Stimulated activated CD4-positive, alpha-beta T cell treated with anti-CD3 and anti-CD28 coated beads, TNF-alpha, amount 100 ng/mL, for 24 hours (primary cell): Measurements from ENCODE around the gene ALX3.
"Not testable (repeated sequence)": the region's sequence is repeated elsewhere in the genome, so short reads cannot be mapped to it uniquely, and the experiment has no call there.

Experiments
- DNase-seq, 3 experiments: peaks; one replicate each; pipeline ENCODE4 v3.0.0-alpha.2; 2020; ENCODE audit warnings: low read depth in 3 of 3

ALX3 gene

GRCh38 chr1:110089561-110090275, 19.2 kb upstream of the ALX3 start:
- DNase-seq: no peak

GRCh38 chr1:110088739-110089316, 18.4 kb upstream of the ALX3 start:
- DNase-seq: no peak

GRCh38 chr1:110087812-110088738, 17.6 kb upstream of the ALX3 start:
- peak; percentile 25 to 28 (median 28) for DNase-seq

- DNase-seq: no peak
Measured at GRCh38 chr1:110086961-110087360, 16.5 kb upstream of the ALX3 start.

GRCh38 chr1:110085671-110086070, 15.2 kb upstream of the ALX3 start:
- no peak for DNase-seq

GRCh38 chr1:110084227-110085078, 14.0 kb upstream of the ALX3 start:
- DNase-seq: peak in 1 of 3 experiments; percentile 23

GRCh38 chr1:110083866-110084226, 13.4 kb upstream of the ALX3 start:
- no peak for DNase-seq

- DNase-seq: no peak
Measured at GRCh38 chr1:110083061-110083865, 12.8 kb upstream of the ALX3 start.

- DNase-seq: no peak
Measured at GRCh38 chr1:110082477-110082876, 12.0 kb upstream of the ALX3 start.

- DNase-seq: no peak
Measured at GRCh38 chr1:110081061-110081460, 10.6 kb upstream of the ALX3 start.

- not testable (repeated sequence) for DNase-seq
Measured at GRCh38 chr1:110079995-110080394, 9.5 kb upstream of the ALX3 start.

- DNase-seq: no peak
Measured at GRCh38 chr1:110076789-110077500, 6.5 kb upstream of the ALX3 start.

- DNase-seq: no peak
Measured at GRCh38 chr1:110074166-110074565, 3.7 kb upstream of the ALX3 start.

GRCh38 chr1:110070282-110070669, 196 bp downstream of the ALX3 start:
- no peak for DNase-seq

- DNase-seq: no peak
Measured at GRCh38 chr1:110069404-110070281, 829 bp downstream of the ALX3 start.

- DNase-seq: peak in 1 of 3 experiments; percentile 24
Measured at GRCh38 chr1:110068646-110069403, 1.6 kb downstream of the ALX3 start.

GRCh38 chr1:110067893-110068645, 2.4 kb downstream of the ALX3 start:
- no peak for DNase-seq

GRCh38 chr1:110067479-110067892, 3.0 kb downstream of the ALX3 start:
- DNase-seq: no peak
